CD4-positive, CD25-positive, alpha-beta regulatory T cell (primary cell): Measurements from ENCODE around the gene DDN. TPM values are rescaled to one million over a fixed set of nuclear protein-coding genes. Genes with fewer than 3 reads are reported as not detected.

Experiments used
- ATAC-seq, 2 donors: fragments of 150-1000 bp; cut with Tn5 transposase; one replicate each; pipeline ENCODE4 v1.10.0; 2021; ENCODE audit warnings: low read depth in 2 of 2, moderate number of reproducible peaks in 2 of 2, moderate library complexity in 1 of 2
- DNase-seq, 3 donors: peaks; one replicate each; pipeline versions ENCODE4 v3.0.0 to v3.0.0-alpha.2; 2012 to 2022; ENCODE audit warnings: mixed read lengths in 1 of 3
- H3K27ac ChIP-seq: one replicate; pipeline ENCODE4 v1.7.0; 2013; ENCODE audit warnings: mild to moderate bottlenecking, low read length; ENCODE audit not compliant: insufficient read depth, poor library complexity, severe bottlenecking
- H3K27me3 ChIP-seq: one replicate; pipeline ENCODE4 v1.7.0; 2013; ENCODE audit warnings: low read length; ENCODE audit not compliant: control insufficient read depth, insufficient read depth
- H3K36me3 ChIP-seq: one replicate; pipeline ENCODE4 v1.7.0; 2013; ENCODE audit warnings: mild to moderate bottlenecking, low read length, moderate library complexity; ENCODE audit not compliant: control insufficient read depth, insufficient read depth
- H3K4me1 ChIP-seq: 2 replicates; pipeline ENCODE4 v1.7.0; 2013; ENCODE audit warnings: mild to moderate bottlenecking, low read length; ENCODE audit not compliant: insufficient read depth, control insufficient read depth, poor library complexity, severe bottlenecking
- H3K4me3 ChIP-seq: one replicate; pipeline ENCODE4 v1.7.0; 2013; ENCODE audit warnings: low read depth, mild to moderate bottlenecking, low read length, moderate library complexity
- H3K9me3 ChIP-seq, 2 experiments: 1 replicate in 1 of 2; 2 replicates in 1 of 2; pipeline ENCODE4 v1.7.0; 2013; ENCODE audit warnings: low read length in 2 of 2, mild to moderate bottlenecking in 1 of 2, moderate library complexity in 1 of 2; ENCODE audit not compliant: control insufficient read depth in 2 of 2
- H3K27ac Mint-ChIP-seq, 3 donors: one replicate each; pipeline ENCODE4 v1.8.0; 2020 to 2022; ENCODE audit warnings: mild to moderate bottlenecking in 3 of 3, mixed read lengths in 3 of 3, moderate library complexity in 2 of 3
- H3K27me3 Mint-ChIP-seq: one replicate; pipeline ENCODE4 v1.8.0; 2022; ENCODE audit warnings: mild to moderate bottlenecking, mixed read lengths
- H3K36me3 Mint-ChIP-seq: one replicate; pipeline ENCODE4 v1.8.0; 2020; ENCODE audit warnings: mixed read lengths
- H3K4me1 Mint-ChIP-seq, 4 donors: one replicate each; pipeline ENCODE4 v1.8.0; 2020 to 2022; ENCODE audit warnings: mixed read lengths in 4 of 4, mild to moderate bottlenecking in 1 of 4
- H3K4me3 Mint-ChIP-seq, 4 donors: one replicate each; pipeline ENCODE4 v1.8.0; 2020 to 2022; ENCODE audit warnings: mild to moderate bottlenecking in 4 of 4, mixed read lengths in 4 of 4, moderate library complexity in 3 of 4
- H3K9me3 Mint-ChIP-seq, 7 donors: one replicate each; pipeline ENCODE4 v1.8.0; 2020 to 2022; ENCODE audit warnings: mixed read lengths in 7 of 7, mild to moderate bottlenecking in 3 of 7, moderate library complexity in 2 of 7
- polyA plus RNA-seq, 4 donors: library from polyadenylated mRNA; unstranded; fragments of 300-500 nt; fragmentation: Illumina TruSeq; gene quantifications; one replicate each; pipeline ENCODE4 v1.2.3, GENCODE V29; 2021
- total RNA-seq: library from RNA; stranded (reverse); gene quantifications from one replicate; pipeline ENCODE4 v1.2.3, GENCODE V29; 2022

Gene DDN
- total and polyA plus RNA-seq, 5 donors from 2014 or later, result 0.39 TPM; not detected in 4

DNA sequence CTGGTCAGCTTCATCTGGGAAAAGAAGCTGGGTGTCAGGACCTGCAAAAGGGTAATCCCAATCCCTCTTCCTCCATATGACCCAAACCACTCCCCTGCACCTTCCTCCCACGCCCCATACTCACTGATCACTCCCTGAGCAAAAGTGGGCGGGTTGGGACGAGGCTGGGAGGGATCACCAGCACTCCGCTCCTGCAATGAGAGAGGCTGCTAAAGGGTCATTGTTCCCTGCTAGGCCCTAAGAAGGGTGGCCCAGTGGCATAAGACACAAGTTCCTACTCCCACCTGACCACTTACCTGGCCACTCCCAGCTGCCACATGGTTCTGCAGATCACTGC, 35.1 kb upstream of the DDN start:
- no peaks in the 10 kb centered on the region for H3K9me3 ChIP-seq
- no peak overlapping the region for H3K27ac ChIP-seq
- peaks cover 58% of the 10 kb centered on the region for H3K36me3 ChIP-seq
- H3K9me3 Mint-ChIP-seq, result no peaks in the 10 kb centered on the region
- peaks cover 24% of the 10 kb centered on the region for H3K36me3 Mint-ChIP-seq
- H3K27ac Mint-ChIP-seq, result peak overlapping the region in 1 of 3 donors; percentile 12
- DNase-seq (no peak), ATAC-seq (no peak)
- peaks cover 0 to 6% (median 5%) of the 10 kb centered on the region in 4 donors for H3K4me1 Mint-ChIP-seq
- no peaks in the 10 kb centered on the region for H3K27me3 Mint-ChIP-seq
- no peak overlapping the region for H3K4me3 Mint-ChIP-seq
- no peak overlapping the region for H3K4me3 ChIP-seq
- H3K27me3 ChIP-seq, result no peaks in the 10 kb centered on the region
- no peaks in the 10 kb centered on the region for H3K4me1 ChIP-seq

DNA sequence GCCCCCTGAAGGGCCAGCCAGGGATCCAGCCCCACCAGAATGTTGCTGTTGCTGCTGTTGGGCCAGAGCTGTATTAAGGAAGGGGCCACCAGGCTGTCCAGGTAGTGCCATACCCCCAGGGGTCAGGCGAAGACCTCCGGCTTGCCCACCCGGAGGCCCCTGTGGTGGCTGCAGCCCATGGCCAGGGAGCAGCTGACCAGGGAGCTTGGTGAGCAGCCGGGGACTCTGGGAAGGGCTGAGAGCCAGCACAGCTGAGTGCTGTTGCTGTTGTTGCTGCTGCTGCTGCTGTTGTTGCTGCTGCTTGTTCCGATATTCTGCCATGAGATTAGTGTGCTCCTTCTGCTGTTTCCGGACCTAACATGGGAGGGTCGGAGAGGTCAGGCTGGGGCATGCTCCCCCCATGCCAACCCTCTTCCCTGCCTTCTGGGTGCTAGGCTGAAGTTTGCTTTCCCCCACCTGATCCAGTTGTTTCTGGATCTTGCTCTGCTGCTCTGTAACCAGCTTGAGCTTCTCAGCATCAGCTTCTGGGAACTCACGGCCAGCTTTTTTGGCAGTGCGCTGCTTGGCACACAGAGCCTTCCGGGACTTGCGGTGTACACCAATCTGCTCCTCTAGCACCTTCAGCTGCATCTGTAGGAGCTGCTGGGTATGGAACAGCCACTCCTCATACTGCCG, 34.6 kb upstream of the DDN start:
- Histone ChIP-seq H3K9me3 (no peaks in the 10 kb centered on the region), H3K4me1 (no peaks in the 10 kb centered on the region), H3K4me3 (no peak overlapping the region), H3K27me3 (no peaks in the 10 kb centered on the region), H3K27ac (no peak overlapping the region), H3K36me3 (peaks cover 53% of the 10 kb centered on the region)
- ATAC-seq, result no peak
- no peaks in the 10 kb centered on the region for H3K9me3 Mint-ChIP-seq
- H3K4me1 Mint-ChIP-seq, result peaks cover 0 to 6% (median 5%) of the 10 kb centered on the region in 4 donors
- H3K27ac Mint-ChIP-seq, result no peak overlapping the region
- H3K27me3 Mint-ChIP-seq, result no peaks in the 10 kb centered on the region
- no peak for DNase-seq
- H3K36me3 Mint-ChIP-seq, result peaks cover 21% of the 10 kb centered on the region
- no peak overlapping the region for H3K4me3 Mint-ChIP-seq

DNA sequence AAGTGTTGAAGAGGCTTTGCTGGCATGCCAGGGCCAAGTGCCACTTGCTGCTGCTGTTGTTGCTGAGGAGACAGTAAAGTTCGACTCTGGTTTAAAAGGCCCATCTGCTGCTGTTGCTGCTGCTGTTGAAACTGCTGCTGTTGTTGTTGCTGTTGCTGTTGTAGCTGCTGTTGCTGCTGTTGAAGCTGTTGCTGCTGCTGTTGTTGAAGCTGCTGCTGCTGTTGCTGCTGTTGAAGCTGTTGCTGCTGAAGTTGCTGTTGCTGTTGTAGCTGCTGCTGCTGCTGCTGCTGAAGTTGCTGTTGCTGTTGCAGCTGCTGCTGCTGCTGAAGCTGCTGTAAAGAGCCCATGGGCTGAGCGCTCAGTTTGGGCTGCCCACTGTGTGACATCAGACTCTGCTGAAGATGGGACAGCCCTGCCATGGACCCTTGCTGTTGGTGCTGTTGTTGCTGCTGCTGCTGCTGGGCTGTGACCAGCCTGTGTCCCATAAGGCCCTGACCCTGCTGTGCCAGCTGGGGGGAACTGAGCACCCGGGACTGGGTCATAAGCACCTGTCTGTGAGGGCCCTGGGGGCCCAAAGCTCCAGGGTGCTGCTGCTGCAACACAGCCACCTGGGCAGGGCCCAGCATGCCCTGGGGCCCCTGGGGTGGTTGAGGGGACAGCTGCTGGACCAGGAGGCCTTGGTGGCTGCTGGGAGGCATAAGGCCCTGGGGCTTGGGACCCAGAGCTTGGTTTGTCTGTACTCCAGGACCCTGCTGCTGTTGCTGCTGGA, 33.7 kb upstream of the DDN start:
- Mint-ChIP-seq H3K27me3 (no peaks in the 10 kb centered on the region), H3K4me3 (no peak overlapping the region), H3K36me3 (peaks cover 19% of the 10 kb centered on the region), H3K27ac (no peak overlapping the region), H3K4me1 (peaks cover 0 to 11% (median 7%) of the 10 kb centered on the region in 4 donors), H3K9me3 (no peaks in the 10 kb centered on the region)
- DNase-seq, result no peak
- H3K4me3 ChIP-seq, result no peak overlapping the region
- ATAC-seq, result no peak
- H3K4me1 ChIP-seq, result no peaks in the 10 kb centered on the region
- no peak overlapping the region for H3K27ac ChIP-seq
- H3K9me3 ChIP-seq, result no peaks in the 10 kb centered on the region
- no peaks in the 10 kb centered on the region for H3K27me3 ChIP-seq
- H3K36me3 ChIP-seq, result peaks cover 55% of the 10 kb centered on the region

DNA sequence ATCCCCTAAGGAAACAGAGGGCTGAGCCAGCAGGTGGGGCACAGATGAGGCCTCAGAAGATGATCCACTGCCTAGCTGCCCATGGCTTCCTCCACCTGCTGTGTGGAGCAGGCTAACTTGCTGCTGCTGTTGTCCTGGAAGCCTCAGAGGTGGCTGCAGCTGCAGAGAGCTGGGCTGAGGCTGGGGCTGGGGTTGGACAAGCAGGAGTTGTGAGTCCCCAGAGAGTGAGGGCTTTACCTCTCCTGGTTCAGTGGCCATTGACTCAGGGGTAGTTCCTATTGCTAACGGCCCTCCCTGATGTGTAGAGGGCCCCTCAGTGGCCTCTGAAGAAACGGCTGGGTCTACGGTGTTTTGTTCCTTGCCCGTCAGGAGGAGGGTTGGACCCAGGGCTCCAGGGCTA, 33.1 kb upstream of the DDN start:
- Histone ChIP-seq H3K27me3 (no peaks in the 10 kb centered on the region), H3K4me3 (no peak overlapping the region), H3K27ac (no peak overlapping the region), H3K4me1 (no peaks in the 10 kb centered on the region), H3K9me3 (no peaks in the 10 kb centered on the region), H3K36me3 (peaks cover 56% of the 10 kb centered on the region)
- Mint-ChIP-seq H3K27me3 (no peaks in the 10 kb centered on the region), H3K9me3 (no peaks in the 10 kb centered on the region), H3K36me3 (peaks cover 22% of the 10 kb centered on the region), H3K4me1 (peaks cover 0 to 13% (median 8%) of the 10 kb centered on the region in 4 donors), H3K4me3 (no peak overlapping the region), H3K27ac (no peak overlapping the region)
- ATAC-seq, result no peak
- DNase-seq, result no peak

DNA sequence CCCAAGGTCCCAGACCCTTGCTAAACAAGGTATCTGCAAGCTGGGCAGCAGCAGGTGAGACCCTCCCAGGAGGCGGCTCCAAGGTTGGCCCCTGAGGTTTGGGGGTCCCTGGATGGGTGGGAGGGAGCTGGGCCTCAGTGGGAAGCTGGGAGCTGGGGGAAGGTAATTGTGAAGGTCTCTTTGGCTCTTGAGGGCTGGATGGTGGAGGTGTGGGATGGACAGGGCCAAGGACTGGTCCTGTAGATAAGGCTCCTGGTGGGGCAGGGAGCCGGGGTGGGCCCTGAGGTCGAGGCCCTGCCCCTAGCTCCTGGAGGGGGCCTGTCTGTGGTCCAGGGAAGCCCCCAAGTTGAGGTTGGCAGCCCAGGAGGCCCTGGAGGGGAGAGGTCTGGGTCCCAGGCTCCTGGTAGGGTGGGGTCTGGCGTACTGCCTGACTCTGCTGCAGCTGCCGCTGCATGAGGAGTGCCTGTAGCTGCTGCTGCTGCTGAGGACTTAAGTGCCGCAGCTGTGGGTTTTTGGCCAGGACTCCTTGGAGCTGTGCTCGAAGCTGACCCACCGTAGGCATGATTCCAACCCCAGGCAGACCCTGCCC, 32.5 kb upstream of the DDN start:
- ATAC-seq (no peak), DNase-seq (no peak)
- peaks cover 0 to 13% (median 7%) of the 10 kb centered on the region in 4 donors for H3K4me1 Mint-ChIP-seq
- peak overlapping the region in 1 of 3 donors; percentile 60 for H3K27ac Mint-ChIP-seq
- H3K27me3 Mint-ChIP-seq, result no peaks in the 10 kb centered on the region
- H3K9me3 Mint-ChIP-seq, result no peaks in the 10 kb centered on the region
- Histone ChIP-seq H3K9me3 (no peaks in the 10 kb centered on the region), H3K4me1 (no peaks in the 10 kb centered on the region), H3K36me3 (peaks cover 56% of the 10 kb centered on the region), H3K27ac (no peak overlapping the region), H3K27me3 (no peaks in the 10 kb centered on the region), H3K4me3 (no peak overlapping the region)
- peaks cover 19% of the 10 kb centered on the region for H3K36me3 Mint-ChIP-seq
- H3K4me3 Mint-ChIP-seq, result no peak overlapping the region

DNA sequence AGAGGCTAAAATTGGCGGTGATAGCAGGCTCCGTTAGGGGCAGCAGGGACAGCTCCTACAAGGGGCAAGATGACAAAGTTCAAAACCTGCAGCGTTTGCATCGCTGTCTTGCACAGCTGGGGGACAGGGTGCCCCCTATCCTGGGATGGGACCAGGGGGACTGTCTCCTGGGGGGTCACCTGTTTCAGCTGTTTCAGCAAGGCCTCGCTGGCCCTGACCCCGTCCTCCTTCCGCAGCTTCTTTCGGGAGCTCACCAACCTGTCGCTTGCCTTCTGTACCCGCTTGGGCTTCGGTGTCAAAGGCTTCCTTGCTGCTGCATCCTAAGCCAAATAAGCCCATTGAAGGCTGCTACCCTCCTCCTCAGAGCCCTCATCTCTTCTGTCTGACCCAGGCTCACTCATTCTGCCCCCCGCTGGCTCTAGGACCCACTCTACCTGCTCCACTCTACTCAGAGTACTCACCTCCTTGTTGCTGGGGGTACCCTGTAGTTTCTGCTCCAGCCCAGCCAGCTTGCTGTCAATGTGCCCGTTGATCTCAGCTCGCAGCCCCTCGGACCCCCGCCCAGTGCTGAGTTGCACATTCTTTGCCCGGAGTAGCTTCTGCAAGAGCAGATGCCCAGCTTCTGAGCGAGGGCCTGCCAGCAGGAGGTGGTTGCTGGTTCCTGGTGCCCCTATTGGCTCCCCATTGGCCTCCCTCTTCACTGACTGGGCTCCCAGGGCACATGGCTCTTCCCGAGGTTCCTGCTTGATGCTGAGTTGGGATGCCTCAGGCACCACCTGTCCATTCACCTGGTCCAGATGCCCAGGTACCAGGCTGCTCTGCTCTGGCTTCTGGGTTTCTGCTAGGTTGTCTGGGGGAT, 31.8 kb upstream of the DDN start:
- no peaks in the 10 kb centered on the region for H3K27me3 Mint-ChIP-seq
- peaks cover 0 to 13% (median 7%) of the 10 kb centered on the region in 4 donors for H3K4me1 Mint-ChIP-seq
- H3K27me3 ChIP-seq, result no peaks in the 10 kb centered on the region
- H3K4me1 ChIP-seq, result no peaks in the 10 kb centered on the region
- no peaks in the 10 kb centered on the region for H3K9me3 Mint-ChIP-seq
- peaks cover 64% of the 10 kb centered on the region for H3K36me3 ChIP-seq
- no peak overlapping the region for H3K4me3 ChIP-seq
- H3K9me3 ChIP-seq, result no peaks in the 10 kb centered on the region
- H3K4me3 Mint-ChIP-seq, result no peak overlapping the region
- H3K27ac ChIP-seq, result no peak overlapping the region
- H3K36me3 Mint-ChIP-seq, result peaks cover 20% of the 10 kb centered on the region
- peak overlapping the region in 1 of 3 donors; percentile 25 for H3K27ac Mint-ChIP-seq
- DNase-seq (no peak), ATAC-seq (no peak)

- Histone ChIP-seq H3K9me3 (no peaks in the 10 kb centered on the region), H3K36me3 (peaks cover 70% of the 10 kb centered on the region), H3K27ac (no peak overlapping the region), H3K4me1 (no peaks in the 10 kb centered on the region), H3K27me3 (no peaks in the 10 kb centered on the region), H3K4me3 (no peak overlapping the region)
- Mint-ChIP-seq H3K36me3 (peaks cover 21% of the 10 kb centered on the region), H3K9me3 (no peaks in the 10 kb centered on the region), H3K27me3 (no peaks in the 10 kb centered on the region), H3K4me1 (peaks cover 0 to 13% (median 7%) of the 10 kb centered on the region in 4 donors), H3K27ac (peak overlapping the region in 2 of 3 donors; percentile 32 to 45), H3K4me3 (no peak overlapping the region)
- DNase-seq (no peak), ATAC-seq (no peak)
Observed at GRCh38 chr12:49030119-49030518, 30.9 kb upstream of the DDN start.
